Hindlimb muscle (tissue), 1 donor: ENCODE results near the gene ACAP2. TPM values are rescaled to one million over a fixed set of nuclear protein-coding genes. Genes with fewer than 3 reads are reported as not detected.
"Not testable (repeated sequence)": the region's sequence is repeated elsewhere in the genome, so short reads cannot be mapped to it uniquely, and the experiment has no call there.

ENCODE experiments used
- DNase-seq: peaks from one replicate; pipeline ENCODE4 v3.0.0-alpha.2; 2013
- polyA plus RNA-seq: library from polyadenylated mRNA; unstranded; fragments of 120-200 nt; gene quantifications from one replicate; pipeline ENCODE4 v1.2.1, GENCODE V29; 2013; ENCODE audit not compliant: insufficient read length

ACAP2 gene
- polyA plus RNA-seq, 1 donor: 19.4 TPM

- no peak for DNase-seq
These were observed 197.3 kb downstream of the ACAP2 start for GRCh38 chr3:195245531-195245951.

GRCh38 chr3:195241592-195242355, 201.0 kb downstream of the ACAP2 start:
- DNase-seq: no peak

GRCh38 chr3:195240939-195241338, 201.9 kb downstream of the ACAP2 start:
- no peak for DNase-seq

GRCh38 chr3:195240171-195240701, 202.6 kb downstream of the ACAP2 start:
- no peak for DNase-seq

GRCh38 chr3:195239121-195239520, 203.7 kb downstream of the ACAP2 start:
- DNase-seq: no peak

- DNase-seq: peak; percentile 75
These were observed 204.2 kb downstream of the ACAP2 start for GRCh38 chr3:195238586-195239118.

- no peak for DNase-seq
These were observed 204.7 kb downstream of the ACAP2 start for GRCh38 chr3:195238081-195238571.

GRCh38 chr3:195236801-195237570, 205.8 kb downstream of the ACAP2 start:
- no peak for DNase-seq

- no peak for DNase-seq
These were observed 206.6 kb downstream of the ACAP2 start for GRCh38 chr3:195236076-195236798.

GRCh38 chr3:195230244-195230643, 212.6 kb downstream of the ACAP2 start:
- DNase-seq: no peak

- DNase-seq: not testable (repeated sequence)
These were observed 213.9 kb downstream of the ACAP2 start for GRCh38 chr3:195228886-195229285.

GRCh38 chr3:195227871-195228270, 214.9 kb downstream of the ACAP2 start:
- DNase-seq: no peak

- DNase-seq: no peak
These were observed 215.8 kb downstream of the ACAP2 start for GRCh38 chr3:195226900-195227447.

GRCh38 chr3:195226445-195226844, 216.4 kb downstream of the ACAP2 start:
- DNase-seq: no peak

GRCh38 chr3:195224980-195225580, 217.7 kb downstream of the ACAP2 start:
- DNase-seq: no peak

Other genes starting within 250 kb of the ACAP2 start
- 23.0 TPM for gene XXYLT1, start 171.9 kb downstream of the ACAP2 start, polyA plus RNA-seq
- gene PPP1R2, start 100.3 kb upstream of the ACAP2 start, polyA plus RNA-seq: 35.8 TPM
- 36.5 TPM for gene APOD, start 140.9 kb upstream of the ACAP2 start, polyA plus RNA-seq